Tibial artery (tissue), 4 donors: ENCODE data around the gene CXCR1.
A peak's percentile ranks its signal among the peaks of the same experiment; 100 is the strongest.
"Not testable (repeated sequence)": the region's sequence is repeated elsewhere in the genome, so short reads cannot be mapped to it uniquely, and the experiment has no call there.

Experiments
- DNase-seq, 2 donors: peaks; one replicate each; pipeline ENCODE4 v3.0.0-alpha.2; 2019
- H3K27ac ChIP-seq, 2 donors: fragments of 200-600 bp; sonication (generic) in 1 of 2; 1 replicate in 1 of 2; 2 replicates in 1 of 2; pipeline ENCODE4 v1.5.1; 2018 to 2019; ENCODE audit warnings: mild to moderate bottlenecking in 1 of 2
- H3K27me3 ChIP-seq, 2 donors: fragments of 200-600 bp; sonication (generic) in 1 of 2; one replicate each; pipeline versions ENCODE4 v1.5.1 to v1.6.0; 2016 to 2019
- H3K36me3 ChIP-seq, 3 donors: fragments of 200-600 bp; sonication (generic) in 2 of 3; one replicate each; pipeline ENCODE4 v1.5.1; 2016 to 2019; ENCODE audit warnings: mild to moderate bottlenecking in 2 of 3
- H3K4me1 ChIP-seq, 4 donors: fragments of 200-600 bp; sonication (generic) in 2 of 4; 1 replicate in 3 of 4; 2 replicates in 1 of 4; pipeline ENCODE4 v1.5.1; 2016 to 2019
- H3K4me3 ChIP-seq, 2 donors: fragments of 200-600 bp; sonication (generic) in 1 of 2; 1 replicate in 1 of 2; 2 replicates in 1 of 2; pipeline ENCODE4 v1.5.1; 2018 to 2019; ENCODE audit warnings: mild to moderate bottlenecking in 2 of 2
- H3K9me3 ChIP-seq, 3 donors: fragments of 200-600 bp; sonication (generic) in 1 of 3; one replicate each; pipeline ENCODE4 v1.5.1; 2016 to 2019
- intact Hi-C: fragments of 100-400 bp; cut with DNase I; formaldehyde crosslinking; loops from one replicate; pipeline ENCODE4 v1.15.0; 2023; ENCODE audit warnings: low total_unique reads
- TF ChIP-seq, protein P1 (sequence below), 2 experiments: fragments of 200-600 bp in 1 of 2; fragments of 450-650 bp in 1 of 2; IDR thresholded peaks; one replicate each; pipeline ENCODE4 v1.5.1; 2017 to 2019; ENCODE audit warnings: antibody characterized with exemption in 2 of 2, mild to moderate bottlenecking in 1 of 2, moderate library complexity in 1 of 2

CXCR1 gene

DNA sequence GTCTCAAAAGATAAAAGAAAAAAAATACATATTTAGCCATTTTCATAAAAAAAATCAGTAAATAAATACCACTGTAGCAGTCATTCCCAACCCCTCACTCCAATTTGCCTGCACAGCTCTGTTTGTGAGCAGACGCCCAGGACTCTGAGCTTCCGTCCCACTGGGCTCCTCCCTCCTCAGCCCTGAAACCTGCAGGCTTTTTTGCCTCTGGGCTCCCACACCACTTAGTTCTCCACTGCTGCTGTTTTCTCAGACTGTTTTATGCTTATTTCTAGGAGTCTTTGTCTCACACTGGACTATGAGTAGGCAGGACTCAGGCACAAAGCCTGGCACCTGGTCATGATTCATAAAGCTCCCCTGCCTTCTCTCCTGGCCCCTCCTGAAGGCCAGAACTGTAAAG lies 6.1 kb upstream of the CXCR1 start:
- no peaks in the 10 kb centered on the region for H3K4me1 ChIP-seq
- no peak overlapping the region for H3K27ac ChIP-seq
- TF ChIP-seq, protein P1, sequence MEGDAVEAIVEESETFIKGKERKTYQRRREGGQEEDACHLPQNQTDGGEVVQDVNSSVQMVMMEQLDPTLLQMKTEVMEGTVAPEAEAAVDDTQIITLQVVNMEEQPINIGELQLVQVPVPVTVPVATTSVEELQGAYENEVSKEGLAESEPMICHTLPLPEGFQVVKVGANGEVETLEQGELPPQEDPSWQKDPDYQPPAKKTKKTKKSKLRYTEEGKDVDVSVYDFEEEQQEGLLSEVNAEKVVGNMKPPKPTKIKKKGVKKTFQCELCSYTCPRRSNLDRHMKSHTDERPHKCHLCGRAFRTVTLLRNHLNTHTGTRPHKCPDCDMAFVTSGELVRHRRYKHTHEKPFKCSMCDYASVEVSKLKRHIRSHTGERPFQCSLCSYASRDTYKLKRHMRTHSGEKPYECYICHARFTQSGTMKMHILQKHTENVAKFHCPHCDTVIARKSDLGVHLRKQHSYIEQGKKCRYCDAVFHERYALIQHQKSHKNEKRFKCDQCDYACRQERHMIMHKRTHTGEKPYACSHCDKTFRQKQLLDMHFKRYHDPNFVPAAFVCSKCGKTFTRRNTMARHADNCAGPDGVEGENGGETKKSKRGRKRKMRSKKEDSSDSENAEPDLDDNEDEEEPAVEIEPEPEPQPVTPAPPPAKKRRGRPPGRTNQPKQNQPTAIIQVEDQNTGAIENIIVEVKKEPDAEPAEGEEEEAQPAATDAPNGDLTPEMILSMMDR (IDR thresholded peaks at IDR 0.05) = no peak
- no peaks in the 10 kb centered on the region for H3K36me3 ChIP-seq
- intact Hi-C loops = no loop called here
- peaks cover 0 to 8% of the 10 kb centered on the region in 2 donors for H3K27me3 ChIP-seq
- no peak overlapping the region for H3K4me3 ChIP-seq
- DNase-seq = no peak
- no peaks in the 10 kb centered on the region for H3K9me3 ChIP-seq

DNA sequence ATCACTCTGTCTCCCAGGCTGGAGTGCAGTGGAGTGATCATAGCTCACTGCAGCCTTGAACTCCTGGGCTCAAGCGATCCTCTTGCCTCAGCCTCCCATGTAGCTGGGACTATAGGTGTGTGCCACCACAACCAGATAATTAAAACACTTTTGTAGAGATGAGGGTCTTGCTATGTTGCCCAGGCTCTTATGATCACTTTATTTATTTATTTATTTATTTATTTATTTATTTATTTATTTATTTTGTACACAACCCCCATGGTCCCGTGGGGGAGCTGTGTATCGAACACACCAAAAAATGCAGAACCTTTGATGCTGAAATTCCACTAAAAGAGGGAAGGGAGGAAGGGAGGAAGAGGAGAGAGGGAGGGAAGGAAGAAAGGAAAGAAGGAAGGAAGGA lies 5.0 kb upstream of the CXCR1 start:
- intact Hi-C loops, H3K27ac ChIP-seq, DNase-seq, H3K36me3 ChIP-seq, H3K9me3 ChIP-seq, H3K4me3 ChIP-seq, H3K4me1 ChIP-seq: not testable (repeated sequence)
- H3K27me3 ChIP-seq = peaks cover 0 to 11% of the 10 kb centered on the region in 2 donors

DNA sequence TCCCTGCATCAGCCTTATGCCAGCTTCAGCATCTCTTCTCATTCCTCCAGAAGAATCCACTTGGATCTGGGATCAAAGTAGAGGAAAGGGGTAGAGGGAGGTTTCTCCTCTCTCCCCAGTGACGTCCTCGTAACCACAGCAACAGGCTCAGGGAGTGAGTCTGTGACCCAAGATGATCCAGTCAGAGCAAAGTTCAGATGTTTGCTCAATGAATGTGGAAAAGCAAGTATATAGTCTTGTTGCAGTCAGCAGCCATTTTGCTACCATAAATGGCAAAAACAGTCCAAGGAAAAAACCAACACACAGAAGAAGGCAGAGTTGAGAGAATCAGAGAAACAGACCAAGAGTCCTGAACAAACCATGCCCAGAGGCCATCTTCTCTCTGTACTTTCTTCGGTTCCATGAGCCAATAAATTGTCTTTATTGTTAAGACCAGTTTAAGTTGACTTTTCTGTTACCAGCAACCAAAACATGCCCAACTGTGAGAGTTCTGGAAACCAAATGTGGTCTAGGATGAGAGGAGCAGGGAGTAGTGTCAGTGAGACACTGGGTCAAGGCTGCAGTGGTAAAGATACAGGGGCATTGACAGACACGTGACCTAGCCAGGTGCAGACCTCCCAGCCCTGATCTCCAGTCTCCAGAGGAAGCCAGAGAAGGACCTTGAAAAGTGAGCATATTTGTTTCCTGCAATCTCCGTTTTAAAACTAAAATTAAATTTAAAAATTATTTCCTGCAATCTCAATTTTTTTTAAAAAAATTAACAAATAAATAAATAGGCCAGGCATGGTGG lies 3.2 kb upstream of the CXCR1 start:
- Histone ChIP-seq H3K4me3 (no peak overlapping the region), H3K36me3 (no peaks in the 10 kb centered on the region), H3K9me3 (no peaks in the 10 kb centered on the region), H3K27ac (no peak overlapping the region), H3K4me1 (no peaks in the 10 kb centered on the region), H3K27me3 (peaks cover 0 to 18% of the 10 kb centered on the region in 2 donors)
- TF ChIP-seq, protein P1 (IDR thresholded peaks at IDR 0.05) = no peak
- intact Hi-C loops = no loop called here
- DNase-seq = no peak

DNA sequence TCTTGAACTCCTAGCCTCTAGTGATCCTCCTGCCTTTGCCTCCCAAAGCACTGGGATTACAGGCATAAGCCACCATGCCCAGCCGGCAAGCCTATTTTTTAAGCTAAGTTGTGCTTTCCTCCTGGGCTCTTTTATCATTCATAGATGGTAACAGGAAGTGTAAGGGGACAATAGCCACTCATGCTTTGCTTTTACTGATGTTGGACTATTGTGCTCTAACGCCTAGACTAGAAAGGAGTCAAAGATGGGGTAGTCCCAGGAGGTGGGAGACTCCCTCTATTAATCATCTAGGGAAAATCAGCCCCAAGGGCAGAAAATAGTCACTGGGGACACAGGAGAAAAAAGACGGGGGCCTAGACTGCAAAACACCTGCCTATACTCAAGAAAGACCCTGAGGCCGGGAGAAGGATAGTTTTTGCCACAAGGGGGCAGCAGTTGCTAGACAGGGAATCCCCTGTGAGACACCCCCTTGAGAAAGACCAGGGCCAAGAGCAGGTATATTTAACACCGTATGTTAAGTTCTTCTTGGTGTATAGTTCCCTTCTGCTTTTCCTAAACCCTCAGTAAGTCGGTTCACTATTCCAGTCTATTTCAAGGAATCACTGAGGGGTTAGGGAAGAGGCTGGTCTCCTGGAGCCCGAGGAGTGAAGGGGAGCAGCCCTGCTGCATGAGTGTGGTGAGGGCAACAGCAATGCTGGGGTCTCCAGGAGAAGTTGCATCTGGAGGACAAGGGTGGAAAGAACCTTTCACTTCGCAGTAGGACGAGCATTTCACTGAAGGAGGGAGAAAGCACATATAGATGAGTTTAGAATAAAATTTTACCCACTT lies 2.1 kb upstream of the CXCR1 start:
- peak in 1 of 2 donors; percentile 38 for DNase-seq
- Histone ChIP-seq H3K4me3 (no peak overlapping the region), H3K27me3 (peaks cover 0 to 29% of the 10 kb centered on the region in 2 donors), H3K27ac (no peak overlapping the region), H3K36me3 (no peaks in the 10 kb centered on the region), H3K9me3 (no peaks in the 10 kb centered on the region), H3K4me1 (no peaks in the 10 kb centered on the region)
- TF ChIP-seq, protein P1 (IDR thresholded peaks at IDR 0.05) = peak; percentile 37 to 48
- intact Hi-C loops = no loop called here

DNA sequence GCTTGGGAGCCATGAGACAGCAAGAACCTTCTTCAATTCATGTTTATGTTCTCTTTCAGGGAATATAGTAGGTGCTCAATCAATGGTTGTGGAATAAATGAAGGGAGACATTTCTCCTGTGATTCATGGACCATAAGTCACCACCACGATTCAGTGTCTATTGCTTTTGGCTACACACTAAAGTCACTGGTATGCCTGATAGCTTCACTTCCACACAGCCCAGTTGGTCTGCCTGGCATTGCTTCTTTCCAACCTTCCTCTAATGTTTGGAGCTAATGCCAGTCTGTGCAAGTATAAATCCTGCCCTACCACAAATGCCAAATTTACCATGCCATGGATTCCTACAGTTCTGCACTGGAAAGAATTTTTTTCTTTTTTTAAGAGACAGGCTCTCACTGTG lies 1.3 kb upstream of the CXCR1 start:
- intact Hi-C loops = no loop called here
- TF ChIP-seq, protein P1 (IDR thresholded peaks at IDR 0.05) = no peak
- H3K36me3 ChIP-seq = no peaks in the 10 kb centered on the region
- no peak overlapping the region for H3K27ac ChIP-seq
- H3K27me3 ChIP-seq = peaks cover 0 to 35% of the 10 kb centered on the region in 2 donors
- DNase-seq = no peak
- no peaks in the 10 kb centered on the region for H3K4me1 ChIP-seq
- no peaks in the 10 kb centered on the region for H3K9me3 ChIP-seq
- no peak overlapping the region for H3K4me3 ChIP-seq

DNA sequence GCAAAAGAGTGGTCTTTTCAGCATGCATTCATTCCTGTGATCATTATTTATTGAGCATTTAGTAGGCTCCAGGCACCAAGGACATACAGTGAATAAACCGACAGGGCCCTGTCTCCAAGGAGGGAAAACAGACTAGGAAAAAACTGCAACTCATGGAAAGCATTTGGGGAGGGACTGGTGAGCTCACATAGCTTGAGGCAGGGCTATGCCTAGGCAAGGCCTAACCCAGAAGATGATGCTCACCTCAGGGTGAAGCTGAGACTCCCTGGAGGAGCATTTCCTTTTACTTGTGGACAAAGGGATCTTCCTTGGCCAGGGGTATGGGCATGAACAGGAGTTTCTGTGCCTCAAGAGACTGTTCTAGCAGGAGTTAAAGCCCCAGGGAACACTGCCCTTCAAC lies 3.9 kb downstream of the CXCR1 start:
- Histone ChIP-seq H3K4me3 (no peak overlapping the region), H3K36me3 (no peaks in the 10 kb centered on the region), H3K9me3 (no peaks in the 10 kb centered on the region), H3K27me3 (peaks cover 0 to 27% of the 10 kb centered on the region in 2 donors), H3K4me1 (no peaks in the 10 kb centered on the region), H3K27ac (no peak overlapping the region)
- no peak for DNase-seq
- intact Hi-C loops = no loop called here
- TF ChIP-seq, protein P1 (IDR thresholded peaks at IDR 0.05) = no peak
